ENCODE data around the gene STAMBP. TPM values are rescaled to one million over a fixed set of nuclear protein-coding genes. Genes with fewer than 3 reads are reported as not detected.

Gene STAMBP
- total and polyA plus RNA-seq, 2 of the 4 experiments (the other 2 are of a cell fraction) = 29.7 to 38.7 TPM

DNA sequence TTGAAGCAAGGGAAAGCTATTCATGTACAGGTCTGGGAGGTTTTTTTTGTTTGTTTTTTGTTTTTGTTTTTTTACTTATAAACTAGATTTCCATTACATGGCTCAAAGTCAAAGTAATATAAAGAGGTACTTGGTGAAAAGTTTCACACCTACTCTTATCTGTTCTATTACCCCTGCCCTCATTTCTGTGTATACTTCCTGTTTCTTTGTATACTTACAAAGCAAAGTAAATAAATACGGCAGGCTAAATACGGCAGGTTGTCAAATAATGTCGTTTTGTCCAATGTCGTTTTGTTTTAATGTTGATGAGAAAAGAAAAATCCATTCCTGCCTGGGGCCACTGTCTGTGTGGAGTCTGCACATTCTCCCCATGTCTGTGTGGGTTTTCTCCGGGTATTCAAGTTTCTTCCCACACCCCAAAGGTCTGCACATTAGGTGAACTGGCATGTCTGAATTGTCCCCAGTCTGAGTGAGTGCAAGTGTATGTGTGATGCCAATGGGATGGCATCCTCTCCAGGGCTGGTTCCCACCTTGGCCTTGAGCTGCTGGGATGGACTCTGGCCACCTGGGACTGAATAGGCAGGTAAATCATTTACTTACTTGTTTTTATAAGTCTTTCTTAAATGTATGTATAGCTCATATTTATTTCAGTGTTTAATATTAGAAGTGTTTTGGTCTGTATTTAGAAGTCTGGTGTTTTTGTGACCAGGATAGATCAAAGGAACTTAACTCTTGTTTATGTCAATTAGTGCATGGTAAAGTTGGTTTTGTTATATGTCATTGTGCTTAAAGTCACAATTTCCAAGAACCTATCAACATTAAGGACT, 13.4 kb downstream of the STAMBP start (continued):
- TF ChIP-seq, protein P1, sequence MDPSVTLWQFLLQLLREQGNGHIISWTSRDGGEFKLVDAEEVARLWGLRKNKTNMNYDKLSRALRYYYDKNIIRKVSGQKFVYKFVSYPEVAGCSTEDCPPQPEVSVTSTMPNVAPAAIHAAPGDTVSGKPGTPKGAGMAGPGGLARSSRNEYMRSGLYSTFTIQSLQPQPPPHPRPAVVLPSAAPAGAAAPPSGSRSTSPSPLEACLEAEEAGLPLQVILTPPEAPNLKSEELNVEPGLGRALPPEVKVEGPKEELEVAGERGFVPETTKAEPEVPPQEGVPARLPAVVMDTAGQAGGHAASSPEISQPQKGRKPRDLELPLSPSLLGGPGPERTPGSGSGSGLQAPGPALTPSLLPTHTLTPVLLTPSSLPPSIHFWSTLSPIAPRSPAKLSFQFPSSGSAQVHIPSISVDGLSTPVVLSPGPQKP (IDR thresholded peaks at IDR 0.05; ENCODE audit: borderline replicate concordance, low read depth, low read length) = no peak
- TF ChIP-seq RCOR1 (IDR thresholded peaks at IDR 0.05; ENCODE audit: insufficient replicate concordance, low read length) = no peak
- TF ChIP-seq NFE2L2 (IDR thresholded peaks at IDR 0.05; ENCODE audit: low read depth, low read length) = no peak
- no peak for TF ChIP-seq CHD1 (IDR thresholded peaks at IDR 0.05; ENCODE audit: low read depth, low read length)

Data from IMR-90 (cell line).